ENCODE data around the gene RET.

Gene RET

DNA sequence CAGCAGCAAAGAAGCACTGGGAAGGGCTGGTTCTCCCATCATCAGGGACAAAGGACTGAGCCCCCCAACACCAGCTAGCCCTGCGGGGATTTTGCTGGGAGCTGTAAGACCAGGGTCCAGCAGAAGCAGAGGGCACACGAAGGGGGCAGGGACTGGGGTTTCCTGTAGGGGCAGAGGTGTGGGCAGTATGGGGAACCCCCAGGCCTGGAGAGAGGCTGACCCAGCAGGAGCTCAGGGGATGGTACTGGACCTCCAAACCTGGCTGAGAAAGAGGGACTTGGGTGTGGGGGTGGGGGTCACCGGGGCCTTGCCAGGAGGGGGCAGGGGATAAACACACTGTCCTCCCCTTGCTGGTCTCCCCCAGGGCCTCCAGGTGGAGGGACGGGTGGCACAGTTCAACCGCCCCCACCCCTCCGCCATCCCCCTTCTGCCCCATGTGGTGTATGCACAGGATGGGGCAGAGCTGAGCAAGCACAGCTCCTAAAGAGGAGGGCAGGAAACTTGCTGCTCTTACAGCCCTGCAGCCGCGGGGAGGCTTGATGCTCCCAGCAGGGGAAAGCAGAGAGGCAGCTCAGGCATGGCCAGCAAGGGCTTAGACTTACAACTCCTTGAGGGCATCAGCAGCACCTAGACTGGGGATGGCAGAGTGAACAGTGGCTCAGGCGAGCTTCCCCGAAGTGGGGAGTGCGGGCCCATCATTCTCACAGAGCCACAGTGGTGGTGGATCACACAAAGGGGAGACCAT, 12.4 kb upstream of the RET start:
- no peak for DNase-seq

DNA sequence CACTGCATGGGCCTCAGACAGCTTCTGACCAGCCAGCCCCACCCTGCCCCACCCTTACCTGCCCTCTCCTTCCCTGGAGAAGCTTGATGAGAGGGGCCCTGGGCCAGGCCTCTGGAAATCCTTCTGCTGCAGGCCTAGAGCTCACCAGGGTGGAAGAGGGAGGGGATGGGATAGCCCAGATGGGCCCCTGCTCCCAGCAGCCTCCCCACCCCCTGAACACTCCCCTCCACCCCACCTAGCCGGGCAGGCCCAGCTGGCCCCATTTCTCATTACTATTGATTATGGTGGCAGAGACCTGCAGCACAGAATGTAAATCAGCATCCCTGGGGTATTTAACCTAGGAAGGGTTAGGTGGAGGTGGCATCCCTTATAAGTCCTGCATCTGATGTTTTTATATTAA, 11.6 kb upstream of the RET start:
- DNase-seq, result no peak

DNA sequence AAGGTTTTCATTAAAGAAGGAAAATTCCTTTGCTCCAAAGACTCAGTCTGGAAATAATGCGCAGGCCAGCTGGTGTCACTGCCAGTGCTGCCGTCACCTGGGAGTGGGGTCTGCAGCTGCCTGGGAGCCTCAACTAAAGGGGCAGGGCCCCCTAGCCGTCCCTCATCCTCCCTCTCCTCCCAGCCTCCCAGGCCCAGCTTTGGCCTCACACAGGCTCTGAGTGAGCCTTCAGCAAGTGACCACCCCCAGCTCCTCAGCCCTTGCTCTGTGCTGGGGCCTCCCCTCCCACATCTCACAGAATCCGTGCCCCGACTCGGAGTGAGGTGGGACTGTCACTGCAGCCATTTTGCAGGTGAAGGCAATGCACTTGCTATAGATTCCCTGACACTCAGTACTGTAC, 11.1 kb upstream of the RET start:
- DNase-seq, result no peak

DNA sequence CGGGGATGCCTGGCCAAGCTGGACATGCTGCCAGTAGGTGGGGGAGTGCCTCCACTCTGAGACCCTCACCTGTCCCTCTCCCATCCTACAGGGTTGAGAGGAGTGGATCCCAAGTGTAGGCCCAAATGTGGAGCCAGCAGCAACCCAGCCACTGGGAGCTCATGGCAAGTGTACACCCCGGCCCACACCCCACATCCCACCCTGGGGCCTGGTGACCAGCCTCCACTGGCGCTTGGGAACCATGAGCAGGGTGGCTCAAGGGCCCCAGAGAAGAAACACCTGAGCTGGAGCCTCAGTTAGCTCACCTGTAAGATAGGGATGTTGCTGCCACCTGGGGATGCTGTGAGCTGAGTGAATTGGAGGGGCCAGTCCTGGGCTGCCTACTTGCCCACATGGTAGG, 10.4 kb upstream of the RET start:
- DNase-seq, result no peak

- DNase-seq, result no peak
Observed at GRCh38 chr10:43067391-43068135, 9.3 kb upstream of the RET start.

DNA sequence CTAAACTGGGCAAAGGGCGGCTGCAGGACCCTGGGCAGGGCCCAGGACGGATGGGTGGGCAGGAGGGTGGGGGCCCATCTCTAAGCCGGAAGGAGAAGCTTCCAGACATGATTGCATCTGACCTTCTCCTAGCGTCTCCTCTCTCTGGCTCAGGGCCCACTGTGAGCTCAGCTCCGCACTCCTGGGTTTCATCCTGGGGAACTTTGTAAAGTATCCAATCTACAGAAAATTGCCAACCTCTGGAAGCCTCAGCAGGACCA, 8.8 kb upstream of the RET start:
- no peak for DNase-seq

GRCh38 chr10:43068471-43069210, 8.2 kb upstream of the RET start:
- DNase-seq, result peak in 1 of 2 experiments; percentile 48

- no peak for DNase-seq
Observed at GRCh38 chr10:43069211-43069515, 7.7 kb upstream of the RET start.

DNA sequence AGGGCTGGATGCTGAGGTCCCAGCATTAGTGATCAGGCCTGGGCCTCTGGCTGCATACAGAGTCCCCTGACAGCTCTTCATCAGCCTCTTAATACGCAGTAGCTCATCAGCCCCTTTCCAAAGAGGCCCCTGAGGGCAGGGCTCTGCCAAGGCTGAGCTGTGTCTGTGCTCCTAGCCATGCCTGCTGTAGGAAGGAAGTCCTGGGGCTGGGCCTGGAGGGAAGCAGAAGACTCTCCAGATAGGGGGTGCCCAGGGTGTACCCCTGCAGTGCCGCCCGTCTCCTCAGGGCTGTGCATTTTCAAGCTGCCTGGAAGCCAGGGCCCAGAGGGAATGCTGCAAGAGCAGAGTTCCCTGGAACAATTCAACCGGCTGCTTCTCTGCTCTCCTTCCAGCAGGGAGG, 7.3 kb upstream of the RET start:
- no peak for DNase-seq

DNA sequence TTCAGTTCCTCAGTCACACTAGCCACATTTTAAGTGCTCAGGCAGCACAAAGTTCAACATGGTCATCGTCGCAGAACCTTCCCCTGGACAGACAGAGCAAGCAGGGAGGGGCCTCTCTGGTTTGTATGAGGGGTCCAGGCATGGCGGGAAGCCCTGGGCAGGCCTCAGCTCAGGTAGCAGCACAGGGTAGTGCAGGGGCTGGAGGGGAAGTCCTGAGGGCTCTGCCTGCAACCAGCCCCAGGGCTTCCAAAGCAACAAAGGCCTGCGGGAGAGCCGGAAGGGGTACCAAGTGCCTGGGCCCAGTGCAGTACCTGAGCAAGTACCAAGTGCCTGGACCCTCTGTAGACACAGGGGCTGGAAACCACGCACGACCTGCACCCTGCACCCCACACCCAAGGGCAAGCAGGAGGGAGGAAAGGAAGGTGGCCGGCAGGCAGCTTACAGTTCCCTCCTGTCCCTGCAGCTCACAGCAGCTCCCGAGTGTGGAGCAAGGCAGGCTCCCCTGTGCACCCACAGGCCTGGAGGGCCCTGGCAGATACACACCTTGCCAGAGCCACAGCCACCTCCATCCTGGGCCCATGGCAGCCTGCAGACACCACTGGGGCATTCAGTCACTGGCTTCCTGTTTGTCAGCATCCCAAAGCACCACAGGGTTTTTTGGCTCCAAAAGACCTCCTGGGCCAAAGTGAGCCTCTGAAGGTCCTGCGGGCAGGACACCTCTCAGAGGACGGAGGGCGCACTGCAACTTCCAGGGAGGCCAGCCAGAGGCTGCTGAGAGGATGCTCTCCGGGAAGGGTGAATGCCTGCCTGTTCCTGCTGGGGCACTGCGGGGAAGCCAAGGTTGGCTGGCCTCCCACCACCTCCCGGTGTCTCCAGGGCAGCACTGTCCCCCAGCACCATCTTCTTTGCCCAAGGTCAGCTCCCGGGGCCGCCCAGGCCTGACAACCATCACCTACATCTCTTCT, 6.5 kb upstream of the RET start:
- no peak for DNase-seq

GRCh38 chr10:43071865-43072650, 4.8 kb upstream of the RET start:
- no peak for DNase-seq

GRCh38 chr10:43073191-43073590, 3.7 kb upstream of the RET start:
- DNase-seq, result no peak

DNA sequence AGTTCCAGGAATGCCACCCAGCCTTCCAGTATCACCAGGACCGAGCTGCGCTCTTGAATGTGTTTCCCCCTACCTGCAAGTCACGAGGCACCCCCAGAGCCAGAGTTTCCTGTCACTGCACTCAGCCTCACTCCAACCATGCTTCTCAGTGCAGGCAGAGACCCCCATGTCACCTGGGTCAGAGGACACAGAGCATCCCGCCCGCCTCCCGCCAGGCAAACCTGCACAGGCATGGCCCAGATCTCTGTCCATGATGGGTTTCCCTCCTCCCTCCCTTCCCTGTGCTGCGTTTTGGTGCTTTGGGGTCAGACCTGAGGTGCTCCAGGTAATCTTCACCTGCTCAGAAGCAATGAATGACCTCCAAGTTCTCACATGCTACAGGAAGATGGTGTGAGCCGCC, 3.1 kb upstream of the RET start:
- no peak for DNase-seq

GRCh38 chr10:43074409-43074808, 2.5 kb upstream of the RET start:
- no peak for DNase-seq

- DNase-seq, result no peak
Observed at GRCh38 chr10:43074827-43075611, 1.9 kb upstream of the RET start.

- peak; percentile 61 to 81 for DNase-seq
Observed at GRCh38 chr10:43075612-43076003, 1.3 kb upstream of the RET start.

- DNase-seq, result peak; percentile 31 to 46
Observed at GRCh38 chr10:43076311-43076875, 476 bp upstream of the RET start.

- no peak for DNase-seq
Observed at GRCh38 chr10:43077421-43078171, 727 bp downstream of the RET start.

DNA sequence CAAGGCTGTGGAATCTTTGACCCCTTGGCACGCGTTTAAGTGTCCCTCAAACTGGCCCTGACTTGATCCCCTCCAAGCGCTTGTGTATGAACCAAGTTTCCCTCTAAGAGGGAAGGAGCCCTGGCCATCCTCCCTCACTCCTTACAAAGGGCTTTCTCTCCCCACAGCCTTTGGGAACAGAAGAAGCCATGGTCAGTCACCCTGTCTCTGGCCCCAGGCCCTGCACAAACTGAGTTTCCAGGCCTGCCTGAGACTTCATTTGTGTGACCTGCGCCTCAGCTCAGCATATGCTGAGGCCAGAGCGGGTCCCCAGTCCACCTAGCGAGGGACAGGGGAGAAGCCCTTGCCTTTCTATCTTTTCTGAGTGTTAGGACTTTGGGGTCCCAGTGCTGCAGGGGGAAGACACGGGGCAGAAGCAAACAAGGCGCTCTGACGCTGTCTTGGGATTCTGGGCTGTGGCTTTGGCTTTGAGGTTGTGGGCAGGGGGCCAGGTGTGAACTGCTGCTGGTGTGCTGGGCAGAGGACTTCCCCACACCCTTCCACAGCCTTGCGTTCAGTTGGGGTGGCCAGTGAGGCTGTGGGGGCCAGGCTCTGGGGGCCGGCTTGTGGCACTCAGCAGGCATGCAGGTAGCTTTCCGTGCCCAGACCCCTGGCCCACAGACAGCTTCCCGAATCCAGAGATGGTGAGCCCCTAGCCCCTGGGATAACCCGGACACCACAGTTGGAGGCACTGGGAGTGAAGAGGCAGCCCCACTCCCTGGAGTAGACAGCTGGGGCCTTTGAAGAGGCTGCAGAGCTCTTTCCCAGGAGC, 1.5 kb downstream of the RET start:
- DNase-seq, result peak in 1 of 2 experiments; percentile 18

DNA sequence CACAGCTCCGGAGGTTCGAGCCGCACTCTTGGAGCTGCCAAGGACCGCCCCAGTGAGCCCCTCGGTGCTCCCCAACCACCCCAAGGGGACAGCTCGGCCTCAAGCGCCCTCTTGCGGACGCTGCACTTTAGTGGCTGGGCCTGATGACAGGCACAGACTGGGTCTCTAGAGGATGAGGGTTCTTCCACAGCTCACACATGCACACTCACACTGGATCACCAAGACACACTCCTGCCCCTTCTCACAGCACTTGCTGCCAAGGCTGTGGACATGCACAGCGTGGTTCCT, 2.1 kb downstream of the RET start:
- peak; percentile 56 to 62 for DNase-seq
